OCI-LY3 (cell line): Measurements from ENCODE around the gene WBP1.

Experiments
- H2AFZ ChIP-seq: fragments of 200-600, 300-600 bp; shearing (Covaris generic); 2 replicates; pipeline ENCODE4 v1.6.0; 2014; ENCODE audit warnings: antibody characterized with exemption, low read depth, low read length
- H3K27ac ChIP-seq: fragments of 200-600, 300-600 bp; sonication (generic); 2 replicates; pipeline ENCODE4 v1.5.1; 2014; ENCODE audit warnings: mild to moderate bottlenecking, low read length, moderate library complexity, mixed read lengths
- H3K27me3 ChIP-seq: fragments of 200-600, 300-600 bp; sonication (generic); 2 replicates; pipeline ENCODE4 v1.6.1; 2014; ENCODE audit warnings: low read depth, low read length, mixed read lengths
- H3K36me3 ChIP-seq: fragments of 200-600, 300-600 bp; sonication (generic); replicated peaks from 2 replicates; pipeline ENCODE3; 2014; ENCODE audit warnings: low read depth, low read length, mixed read lengths
- H3K4me1 ChIP-seq: fragments of 300-600, 200-600 bp; sonication (generic); 2 replicates; pipeline ENCODE4 v1.6.1; 2014; ENCODE audit warnings: low read length, mixed read lengths
- H3K4me2 ChIP-seq: fragments of 200-600, 300-600 bp; sonication (generic); 2 replicates; pipeline ENCODE4 v1.6.1; 2014; ENCODE audit warnings: low read length, mixed read lengths
- H3K4me3 ChIP-seq: fragments of 300-600, 200-600 bp; sonication (generic); 2 replicates; pipeline ENCODE4 v1.5.1; 2014; ENCODE audit warnings: antibody characterized with exemption, mild to moderate bottlenecking, low read length, moderate library complexity
- H3K79me2 ChIP-seq: fragments of 300-600, 200-600 bp; shearing (Covaris generic); 2 replicates; pipeline ENCODE4 v1.6.1; 2014; ENCODE audit warnings: mild to moderate bottlenecking, low read length, mixed read lengths
- H3K9ac ChIP-seq: fragments of 300-600, 200-600 bp; shearing (Covaris generic); 2 replicates; pipeline ENCODE4 v1.6.0; 2014; ENCODE audit warnings: mild to moderate bottlenecking, low read length, moderate library complexity
- H3K9me3 ChIP-seq: fragments of 200-600, 300-600 bp; shearing (Covaris generic); 2 replicates; pipeline ENCODE4 v1.6.1; 2014; ENCODE audit warnings: low read length, mixed read lengths; ENCODE audit not compliant: insufficient read depth
- H4K20me1 ChIP-seq: fragments of 200-600, 300-600 bp; sonication (generic); 2 replicates; pipeline ENCODE4 v1.6.1; 2016; ENCODE audit warnings: low read length, mixed read lengths; ENCODE audit not compliant: insufficient read depth
- CTCF ChIP-seq: fragments of 200-600, 300-600 bp; sonication (generic); IDR thresholded peaks from 2 replicates; pipeline ENCODE4 v1.5.1; 2014; ENCODE audit warnings: antibody characterized with exemption, low read length, low read depth
- EZH2phosphoT487 ChIP-seq: fragments of 200-600 bp; shearing (Covaris generic); IDR thresholded peaks from 2 replicates; pipeline ENCODE4 v1.6.1; 2018; ENCODE audit warnings: antibody characterized with exemption, mixed run types, low read depth

The WBP1 gene

DNA sequence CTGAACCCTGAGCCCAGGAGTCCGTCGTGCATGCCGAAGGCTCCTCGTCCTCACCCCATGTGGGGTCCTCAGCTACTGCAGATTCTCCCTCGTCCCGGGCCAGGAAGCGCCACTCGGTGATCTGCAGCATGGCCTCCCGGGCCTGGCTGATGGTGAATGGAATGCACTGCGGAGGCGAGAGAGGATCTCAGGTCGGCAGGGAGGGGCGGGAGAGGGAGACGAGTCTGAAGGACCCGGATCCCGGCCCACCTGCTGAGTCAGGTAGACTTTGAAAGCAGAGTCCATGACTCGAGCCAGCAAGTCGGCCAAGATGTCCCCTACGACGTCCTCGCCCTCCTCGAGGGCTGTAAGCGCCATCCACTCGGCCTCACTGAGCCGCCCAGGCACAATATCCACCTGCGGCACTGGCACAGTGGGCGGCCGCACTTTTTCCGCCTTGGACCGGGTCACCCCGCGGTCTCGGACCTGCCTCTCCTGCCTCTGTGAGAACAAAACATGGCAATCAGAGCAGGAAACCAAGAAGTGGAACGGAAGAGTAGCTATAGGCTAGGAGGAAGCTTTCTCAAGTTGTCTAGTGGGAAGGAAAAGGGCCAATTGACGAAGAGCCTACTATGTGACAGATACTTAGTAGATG lies 42.4 kb upstream of the WBP1 start:
- no peak overlapping the region for H3K4me2 ChIP-seq
- H3K4me3 ChIP-seq = no peak overlapping the region
- no peaks in the 10 kb centered on the region for H3K79me2 ChIP-seq
- H3K9ac ChIP-seq = no peak overlapping the region
- H3K4me1 ChIP-seq = peaks cover 28% of the 10 kb centered on the region
- H3K36me3 ChIP-seq = no peaks in the 10 kb centered on the region
- TF ChIP-seq CTCF = no peak
- no peak for TF ChIP-seq EZH2phosphoT487
- no peak overlapping the region for H2AFZ ChIP-seq
- no peaks in the 10 kb centered on the region for H3K27me3 ChIP-seq
- no peak overlapping the region for H3K27ac ChIP-seq
- no peaks in the 10 kb centered on the region for H3K9me3 ChIP-seq
- H4K20me1 ChIP-seq = no peaks in the 10 kb centered on the region

DNA sequence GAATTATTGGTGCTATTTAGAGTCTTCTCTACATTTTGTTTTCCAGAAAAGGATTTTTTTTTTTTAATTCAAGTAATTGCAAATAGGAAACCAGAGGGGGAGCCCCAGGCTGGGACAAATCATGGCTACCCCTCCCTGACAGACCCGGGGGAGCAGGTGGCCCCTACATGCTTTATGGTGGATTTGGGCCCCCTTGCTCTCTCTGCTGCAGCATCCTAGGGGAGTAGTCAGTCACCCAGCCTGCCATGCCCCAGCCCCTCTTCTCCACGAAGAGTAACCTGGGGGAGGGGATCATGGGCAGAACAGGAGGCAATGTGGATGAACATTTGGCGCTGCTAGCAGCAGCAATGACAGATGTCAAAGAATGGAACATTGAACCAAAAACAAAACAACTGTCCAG lies 41.5 kb upstream of the WBP1 start:
- H3K9ac ChIP-seq = no peak overlapping the region
- H4K20me1 ChIP-seq = no peaks in the 10 kb centered on the region
- no peak overlapping the region for H2AFZ ChIP-seq
- TF ChIP-seq CTCF = peak; percentile 42
- TF ChIP-seq EZH2phosphoT487 = no peak
- no peak overlapping the region for H3K27ac ChIP-seq
- no peaks in the 10 kb centered on the region for H3K36me3 ChIP-seq
- H3K79me2 ChIP-seq = no peaks in the 10 kb centered on the region
- H3K4me2 ChIP-seq = peak overlapping the region; percentile 37
- no peaks in the 10 kb centered on the region for H3K27me3 ChIP-seq
- no peaks in the 10 kb centered on the region for H3K9me3 ChIP-seq
- H3K4me1 ChIP-seq = peaks cover 28% of the 10 kb centered on the region
- peak overlapping the region; percentile 21; the same call in 1 of the 2 replicates for H3K4me3 ChIP-seq

- Histone ChIP-seq H2AFZ (no peak overlapping the region), H3K4me2 (peak overlapping the region; percentile 37), H3K27me3 (no peaks in the 10 kb centered on the region), H3K79me2 (no peaks in the 10 kb centered on the region), H3K9me3 (no peaks in the 10 kb centered on the region), H3K4me1 (peaks cover 29% of the 10 kb centered on the region), H3K9ac (no peak overlapping the region), H4K20me1 (no peaks in the 10 kb centered on the region), H3K4me3 (no peak overlapping the region), H3K36me3 (no peaks in the 10 kb centered on the region), H3K27ac (no peak overlapping the region)
- TF ChIP-seq EZH2phosphoT487 = no peak
- no peak for TF ChIP-seq CTCF
Observed at GRCh38 chr2:74417197-74417596, 41.0 kb upstream of the WBP1 start.

- Histone ChIP-seq H3K79me2 (no peaks in the 10 kb centered on the region), H3K36me3 (no peaks in the 10 kb centered on the region), H3K27me3 (no peaks in the 10 kb centered on the region), H3K4me3 (no peak overlapping the region), H2AFZ (no peak overlapping the region), H3K9me3 (no peaks in the 10 kb centered on the region), H3K4me2 (no peak overlapping the region), H3K9ac (no peak overlapping the region), H4K20me1 (no peaks in the 10 kb centered on the region), H3K27ac (no peak overlapping the region), H3K4me1 (peaks cover 32% of the 10 kb centered on the region)
- TF ChIP-seq CTCF (no peak), EZH2phosphoT487 (no peak)
Observed at GRCh38 chr2:74417763-74418162, 40.5 kb upstream of the WBP1 start.
